Stimulated activated CD4-positive, alpha-beta T cell treated with anti-CD3 and anti-CD28 coated beads, Interleukin-15, amount 100 ng/mL, for 24 hours (primary cell): ENCODE measurements around the gene KDELR1.
A peak's percentile ranks its signal among the peaks of the same experiment; 100 is the strongest.

Experiments
- DNase-seq: peaks from one replicate; pipeline ENCODE4 v3.0.0-alpha.2; 2020

The KDELR1 gene

GRCh38 chr19:48391100-48392005 lies at the start of gene KDELR1:
KDELR1 (minus strand) TSS chr19:48391551; CDS start chr19:48391358, 193 bp downstream.
- peak; percentile 73 for DNase-seq

- DNase-seq: no peak
Measured at GRCh38 chr19:48436586-48436985, 45.2 kb upstream of the KDELR1 start.

- no peak for DNase-seq
Measured at GRCh38 chr19:48433337-48433736, 42.0 kb upstream of the KDELR1 start.

DNA sequence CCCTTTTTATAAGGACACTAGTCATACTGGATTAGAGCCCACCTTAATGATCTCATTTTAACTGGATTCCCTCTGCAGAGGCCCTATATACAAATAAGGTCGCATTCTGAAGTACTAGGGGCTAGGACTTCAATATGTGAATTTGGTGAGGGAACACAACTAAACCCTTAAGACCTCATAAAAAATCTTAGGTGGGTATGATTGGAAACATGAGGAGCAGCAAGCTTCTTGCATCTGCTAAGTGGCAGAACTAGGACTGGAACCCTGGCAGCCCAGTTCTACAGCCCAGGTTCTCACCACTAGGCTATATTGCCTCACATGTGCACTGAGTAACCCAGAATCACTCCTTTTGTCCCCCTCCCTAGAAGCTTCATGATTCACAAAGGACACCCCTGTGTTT lies 37.3 kb upstream of the KDELR1 start:
- no peak for DNase-seq

DNA sequence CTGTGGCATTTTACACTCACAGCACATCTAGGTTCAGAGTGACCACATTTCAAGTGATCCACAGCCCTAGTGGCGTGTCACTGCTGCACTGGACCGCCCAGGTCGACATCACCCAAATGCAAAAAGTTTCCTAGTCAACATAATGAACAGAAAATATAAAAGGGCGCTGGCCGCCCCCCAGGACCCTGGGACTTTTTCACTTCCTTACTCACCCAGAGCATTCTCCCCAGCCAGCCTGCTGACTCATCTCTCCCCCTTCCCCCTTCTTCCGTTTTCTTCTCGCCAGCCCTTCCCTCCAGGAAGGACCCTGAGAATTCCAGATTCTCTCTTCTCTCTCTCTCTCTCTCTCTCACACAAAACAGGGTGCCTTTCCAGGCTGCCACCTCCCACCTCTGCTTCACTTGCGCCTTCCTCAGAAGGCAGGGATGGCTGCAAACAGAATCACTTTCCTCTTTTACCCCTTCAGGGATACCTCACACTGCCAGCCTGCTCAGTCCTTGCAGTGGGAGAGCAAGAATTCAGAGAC lies 33.4 kb upstream of the KDELR1 start:
- DNase-seq: no peak

- DNase-seq: no peak
Measured at GRCh38 chr19:48421548-48421947, 30.2 kb upstream of the KDELR1 start.

GRCh38 chr19:48419158-48419920 lies 28.0 kb upstream of the KDELR1 start:
- DNase-seq: peak; percentile 80

DNA sequence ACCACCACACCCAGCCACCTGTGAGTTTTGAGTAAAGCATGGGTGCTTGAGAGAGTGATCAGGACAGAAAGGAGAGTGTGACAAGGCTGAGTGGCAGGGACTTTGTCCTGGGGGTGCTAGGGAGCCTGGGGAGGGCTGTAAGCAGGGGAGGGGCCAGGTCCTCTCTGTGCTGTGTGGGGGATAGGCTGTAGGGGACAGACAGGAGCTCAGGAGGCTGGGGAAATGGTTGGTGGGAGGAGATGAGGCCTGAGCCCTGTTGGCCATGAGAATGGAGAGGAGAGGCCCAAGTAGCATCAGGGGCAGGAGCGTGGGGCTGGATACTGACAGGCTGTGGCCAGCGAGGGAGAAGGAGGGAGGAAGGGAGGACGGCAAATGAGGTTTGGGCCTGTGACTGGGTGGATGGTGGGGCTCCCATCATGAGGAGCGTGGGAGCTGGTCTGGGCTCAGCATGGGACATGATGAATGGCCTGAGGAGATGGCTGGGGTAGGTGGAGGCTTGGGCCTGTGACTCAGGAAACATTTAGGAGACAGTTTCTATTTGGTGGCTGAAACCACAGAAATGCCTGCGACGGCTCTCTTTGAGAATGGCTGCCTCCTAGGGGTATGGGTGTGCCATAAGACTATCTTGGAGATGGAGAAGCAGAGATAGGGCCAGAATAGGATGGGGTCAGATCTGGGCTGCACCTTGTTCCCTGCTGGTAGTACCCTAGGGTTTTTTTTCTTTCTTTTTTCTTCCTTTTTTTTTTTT lies 27.1 kb upstream of the KDELR1 start:
- peak; percentile 33 for DNase-seq

- DNase-seq: no peak
Measured at GRCh38 chr19:48417421-48417820, 26.1 kb upstream of the KDELR1 start.

- peak; percentile 10 for DNase-seq
Measured at GRCh38 chr19:48415806-48416221, 24.5 kb upstream of the KDELR1 start.

DNA sequence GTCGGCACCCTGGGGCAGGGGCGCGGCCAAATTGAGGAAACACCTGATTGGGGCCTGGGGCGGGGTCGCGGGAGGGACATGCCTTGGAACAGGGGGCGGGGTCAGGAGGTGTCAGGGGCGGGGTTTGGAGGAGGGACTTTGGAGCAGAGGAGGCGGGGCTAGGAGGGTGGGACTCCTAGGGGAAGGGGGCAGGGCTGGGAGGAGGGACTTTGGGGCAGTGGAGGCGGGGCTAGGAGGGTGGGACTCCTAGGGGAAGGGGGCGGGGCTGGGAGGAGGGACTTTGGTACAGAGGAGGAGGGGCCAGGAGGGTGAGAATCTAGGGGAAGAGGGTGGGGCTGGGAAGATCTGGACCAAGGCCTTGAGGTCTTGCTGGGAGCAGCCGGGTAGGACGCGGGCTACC lies 24.0 kb upstream of the KDELR1 start:
- DNase-seq: peak; percentile 83

- DNase-seq: no peak
Measured at GRCh38 chr19:48413879-48414587, 22.7 kb upstream of the KDELR1 start.

GRCh38 chr19:48405850-48406249 lies 14.5 kb upstream of the KDELR1 start:
- DNase-seq: no peak

DNA sequence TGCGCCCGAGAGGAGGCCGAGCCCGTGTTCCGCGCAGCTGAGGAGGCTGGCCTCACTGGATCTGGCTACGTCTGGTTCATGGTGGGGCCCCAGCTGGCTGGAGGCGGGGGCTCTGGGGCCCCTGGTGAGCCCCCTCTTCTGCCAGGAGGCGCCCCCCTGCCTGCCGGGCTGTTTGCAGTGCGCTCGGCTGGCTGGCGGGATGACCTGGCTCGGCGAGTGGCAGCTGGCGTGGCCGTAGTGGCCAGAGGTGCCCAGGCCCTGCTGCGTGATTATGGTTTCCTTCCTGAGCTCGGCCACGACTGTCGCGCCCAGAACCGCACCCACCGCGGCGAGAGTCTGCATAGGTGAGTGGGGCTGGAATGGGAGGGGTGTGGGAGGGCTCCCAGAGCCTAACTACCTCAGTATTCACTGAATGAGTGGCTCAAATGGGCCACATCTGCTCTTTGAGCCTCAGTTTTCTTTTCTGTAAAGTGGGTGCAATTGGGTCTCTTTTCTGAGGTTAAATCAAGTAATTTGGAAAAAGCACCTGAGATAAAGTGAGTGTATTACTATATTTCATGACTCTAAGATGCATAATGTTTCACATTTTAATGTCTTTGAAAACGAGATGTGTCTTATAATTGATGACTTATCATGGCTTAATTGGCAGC lies 13.8 kb upstream of the KDELR1 start:
- no peak for DNase-seq

- DNase-seq: peak; percentile 59
Measured at GRCh38 chr19:48403606-48404005, 12.3 kb upstream of the KDELR1 start.

DNA sequence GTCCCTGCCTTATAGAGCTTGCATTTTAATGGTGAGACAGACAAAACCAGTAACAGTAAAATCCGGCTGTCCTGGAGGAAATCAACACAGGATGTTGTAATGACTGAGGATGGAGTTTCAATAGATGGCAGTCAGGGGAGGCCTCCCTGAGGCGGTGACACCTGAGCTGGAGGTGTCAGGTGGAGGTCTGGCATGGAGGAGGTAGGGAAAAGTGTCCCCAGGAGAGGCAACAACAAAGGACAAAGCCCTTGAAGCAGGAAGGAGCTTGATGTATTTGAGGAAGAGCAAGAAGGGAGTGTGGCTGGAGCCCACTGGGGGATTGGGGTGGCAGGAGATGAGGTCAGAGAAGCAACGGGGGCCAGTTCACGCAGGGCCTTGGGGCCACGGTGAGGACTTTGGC lies 9.9 kb upstream of the KDELR1 start:
- no peak for DNase-seq

- DNase-seq: peak; percentile 38
Measured at GRCh38 chr19:48400018-48400742, 8.8 kb upstream of the KDELR1 start.

- peak; percentile 89 for DNase-seq
Measured at GRCh38 chr19:48398375-48399235, 7.3 kb upstream of the KDELR1 start.

DNA sequence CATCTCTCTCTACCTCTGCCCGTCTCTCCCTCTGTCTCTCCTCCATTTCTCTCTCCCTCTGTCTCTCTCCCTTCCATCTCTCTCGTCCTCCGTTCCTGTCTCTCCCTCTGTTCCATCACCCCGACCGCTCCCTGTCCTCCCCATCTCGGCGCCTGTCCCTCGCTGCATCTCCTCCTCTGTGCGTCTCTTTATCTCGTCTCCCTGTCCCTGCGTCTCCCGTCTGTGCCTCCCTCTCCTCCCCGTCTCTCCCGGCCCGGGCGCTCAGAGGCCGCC lies 6.7 kb upstream of the KDELR1 start:
- DNase-seq: peak; percentile 29
